ENCODE results near the gene SLC46A1. TPM values are rescaled to one million over a fixed set of nuclear protein-coding genes. Genes with fewer than 3 reads are reported as not detected.

The SLC46A1 gene
- total and polyA plus RNA-seq, 2 donors (not counting 1 experiment from before 2014, with no cell fraction given) = 2.5 to 4.3 TPM

DNA sequence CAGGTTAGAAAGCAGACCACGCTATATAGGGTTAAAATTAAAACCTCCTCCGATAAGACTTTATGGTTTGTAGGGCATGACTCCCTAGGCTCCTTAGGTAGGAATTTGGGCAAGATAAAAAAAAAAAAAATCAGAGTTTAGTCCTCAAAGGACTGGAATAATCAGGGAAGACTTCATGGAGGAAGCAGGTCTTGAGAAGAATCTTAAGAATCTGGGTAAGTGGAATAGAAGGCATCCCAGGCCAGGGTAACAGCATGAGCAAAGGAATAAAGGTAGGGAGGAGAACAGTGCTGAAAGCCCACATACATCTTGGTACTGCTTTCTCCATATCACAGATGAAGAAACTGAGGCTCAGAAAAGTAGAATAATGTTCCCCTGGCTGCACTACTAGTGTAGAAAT, 15.4 kb downstream of the SLC46A1 start:
- Mint-ChIP-seq H3K4me3 (no peak overlapping the region), H3K4me1 (peaks cover under 1% of the 10 kb centered on the region), H3K27ac (no peak overlapping the region), H3K27me3 (no peaks in the 10 kb centered on the region), H3K9me3 (ENCODE audit: insufficient read depth) (no peaks in the 10 kb centered on the region)
- peaks cover 3 to 44% of the 10 kb centered on the region in 2 experiments for H3K36me3 ChIP-seq (replicated peaks in 1 of 2; ENCODE audit: control extremely low read depth in 1 of 2, control insufficient read depth in 1 of 2, extremely low read depth in 1 of 2, insufficient read depth in 2 of 2, low read length in 1 of 2)
- H2AFZ ChIP-seq (ENCODE audit: insufficient read depth, low read depth, low read length, poor library complexity, severe bottlenecking) = no peak overlapping the region
- H3K4me3 ChIP-seq (ENCODE audit: control extremely low read depth in 1 of 5, extremely low read depth in 1 of 5, insufficient read depth in 1 of 5, low read depth in 2 of 5, low read length in 4 of 5) = no peak overlapping the region
- ChIA-PET CTCF (interaction anchor here (2.6 kb wide), 1 partner anchor 26 kb away, joined by 6 read pairs; no protein-coding TSS in a partner anchor), POLR2A (no interaction called here)
- H3K79me2 ChIP-seq (ENCODE audit: control insufficient read depth, insufficient read depth, low read length) = no peaks in the 10 kb centered on the region
- DNase-seq = no peak
- 100% methylated on average over 1 of the region's 2 CpGs for WGBS (ENCODE audit: insufficient coverage)
- no peaks in the 10 kb centered on the region for H4K20me1 ChIP-seq (ENCODE audit: control insufficient read depth, insufficient read depth, low read length, poor library complexity, severe bottlenecking)
- ATAC-seq (ENCODE audit: low read depth) = no peak
- H3K4me1 ChIP-seq (ENCODE audit: control insufficient read depth in 2 of 2, insufficient read depth in 2 of 2, low read length in 2 of 2) = peaks cover under 1% of the 10 kb centered on the region in 2 donors
- H3K9me3 ChIP-seq (ENCODE audit: control extremely low read depth in 1 of 3, control insufficient read depth in 2 of 3, insufficient read depth in 1 of 3, low read length in 2 of 3) = peaks cover 0 to under 1% (median 0%) of the 10 kb centered on the region in 3 donors
- TF ChIP-seq EZH2 (IDR thresholded peaks at IDR 0.05; ENCODE audit: borderline replicate concordance, insufficient read depth, low read depth, low read length, poor library complexity, severe bottlenecking) (no peak), CTCF (IDR thresholded peaks at IDR 0.05) (no peak)
- no peak overlapping the region for H3K9ac ChIP-seq (ENCODE audit: low read length)
- peaks cover 0 to 6% (median 0%) of the 10 kb centered on the region in 4 experiments for H3K27me3 ChIP-seq (replicated peaks in 1 of 4; ENCODE audit: control extremely low read depth in 1 of 4, control insufficient read depth in 3 of 4, insufficient read depth in 4 of 4, low read length in 3 of 4)
- no peak overlapping the region for H3K27ac ChIP-seq (ENCODE audit: low read length in 2 of 2)
- H3K4me2 ChIP-seq (replicated peaks; ENCODE audit: low read depth, low read length, poor library complexity, severe bottlenecking) = no peak overlapping the region
- intact Hi-C loops (cut with micrococcal nuclease) = no loop called here

DNA sequence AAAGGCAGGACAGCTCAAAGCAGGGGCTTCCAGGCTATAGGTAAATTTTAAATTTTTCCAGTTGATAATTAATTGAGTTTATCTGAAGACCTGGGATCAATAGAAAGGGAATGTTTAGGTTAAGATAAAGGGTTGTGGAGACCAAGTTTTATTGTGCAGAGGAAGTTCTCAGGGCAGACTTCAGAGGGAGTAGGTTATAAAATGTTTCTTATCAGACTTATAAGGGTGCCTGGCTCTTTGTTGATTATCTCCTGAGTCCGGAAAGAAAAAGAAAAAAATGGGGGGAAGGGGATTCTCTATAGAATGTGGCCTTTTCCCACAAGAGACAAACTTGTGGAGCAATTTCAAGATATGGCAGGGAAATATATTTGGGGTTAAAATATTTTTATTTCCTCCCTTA, 15.9 kb downstream of the SLC46A1 start:
- H3K4me1 ChIP-seq (ENCODE audit: control insufficient read depth in 2 of 2, insufficient read depth in 2 of 2, low read length in 2 of 2) = peaks cover 4 to 5% of the 10 kb centered on the region in 2 donors
- no peak for ATAC-seq (ENCODE audit: low read depth)
- H3K4me2 ChIP-seq (replicated peaks; ENCODE audit: low read depth, low read length, poor library complexity, severe bottlenecking) = no peak overlapping the region
- Mint-ChIP-seq H3K27me3 (peaks cover 4% of the 10 kb centered on the region), H3K4me1 (peaks cover 5% of the 10 kb centered on the region), H3K4me3 (no peak overlapping the region), H3K9me3 (ENCODE audit: insufficient read depth) (no peaks in the 10 kb centered on the region), H3K27ac (no peak overlapping the region)
- no peak for DNase-seq
- peaks cover 0 to 4% (median 0%) of the 10 kb centered on the region in 3 donors for H3K9me3 ChIP-seq (ENCODE audit: control extremely low read depth in 1 of 3, control insufficient read depth in 2 of 3, insufficient read depth in 1 of 3, low read length in 2 of 3)
- H2AFZ ChIP-seq (ENCODE audit: insufficient read depth, low read depth, low read length, poor library complexity, severe bottlenecking) = no peak overlapping the region
- no peak overlapping the region for H3K27ac ChIP-seq (ENCODE audit: low read length in 2 of 2)
- peaks cover 3 to 40% of the 10 kb centered on the region in 2 experiments for H3K36me3 ChIP-seq (replicated peaks in 1 of 2; ENCODE audit: control extremely low read depth in 1 of 2, control insufficient read depth in 1 of 2, extremely low read depth in 1 of 2, insufficient read depth in 2 of 2, low read length in 1 of 2)
- no peaks in the 10 kb centered on the region for H3K79me2 ChIP-seq (ENCODE audit: control insufficient read depth, insufficient read depth, low read length)
- 100% methylated on average over 1 of the region's 1 CpG for WGBS (ENCODE audit: insufficient coverage)
- intact Hi-C loops (cut with micrococcal nuclease) = no loop called here
- no peak overlapping the region for H3K9ac ChIP-seq (ENCODE audit: low read length)
- TF ChIP-seq EZH2 (IDR thresholded peaks at IDR 0.05; ENCODE audit: borderline replicate concordance, insufficient read depth, low read depth, low read length, poor library complexity, severe bottlenecking) (no peak), CTCF (IDR thresholded peaks at IDR 0.05) (no peak)
- CTCF ChIA-PET = interaction anchor here (2.6 kb wide), 1 partner anchor 26 kb away, joined by 6 read pairs; no protein-coding TSS in a partner anchor
- H3K4me3 ChIP-seq (ENCODE audit: control extremely low read depth in 1 of 5, extremely low read depth in 1 of 5, insufficient read depth in 1 of 5, low read depth in 2 of 5, low read length in 4 of 5) = no peak overlapping the region
- H4K20me1 ChIP-seq (ENCODE audit: control insufficient read depth, insufficient read depth, low read length, poor library complexity, severe bottlenecking) = no peaks in the 10 kb centered on the region
- POLR2A ChIA-PET = no interaction called here
- peaks cover 0 to 10% (median 0%) of the 10 kb centered on the region in 4 experiments for H3K27me3 ChIP-seq (replicated peaks in 1 of 4; ENCODE audit: control extremely low read depth in 1 of 4, control insufficient read depth in 3 of 4, insufficient read depth in 4 of 4, low read length in 3 of 4)
